HL-60 (cell line): ENCODE measurements around the gene COX8C.

ENCODE experiments used
- CTCF ChIP-seq: IDR thresholded peaks from one replicate; pipeline ENCODE4 v1.5.1; 2011; ENCODE audit warnings: low read length, control low read depth, inconsistent platforms; ENCODE audit not compliant: insufficient read depth
- SPI1 ChIP-seq: IDR thresholded peaks from 2 replicates; pipeline ENCODE4 v1.6.1; 2012; ENCODE audit warnings: low read depth, mild to moderate bottlenecking, borderline replicate concordance

- TF ChIP-seq CTCF (no peak), SPI1 (no peak)
These were observed 9.1 kb upstream of the COX8C start for GRCh38 chr14:93337884-93338283.
